NAMALWA (cell line): ENCODE measurements around the gene RSPH10B.
A peak's percentile ranks its signal among the peaks of the same experiment; 100 is the strongest.
"Not testable (repeated sequence)": the region's sequence is repeated elsewhere in the genome, so short reads cannot be mapped to it uniquely, and the experiment has no call there.

Experiments
- DNase-seq: peaks from one replicate; pipeline ENCODE4 v3.0.0-alpha.2; 2015; ENCODE audit warnings: low spot score

RSPH10B gene

DNA sequence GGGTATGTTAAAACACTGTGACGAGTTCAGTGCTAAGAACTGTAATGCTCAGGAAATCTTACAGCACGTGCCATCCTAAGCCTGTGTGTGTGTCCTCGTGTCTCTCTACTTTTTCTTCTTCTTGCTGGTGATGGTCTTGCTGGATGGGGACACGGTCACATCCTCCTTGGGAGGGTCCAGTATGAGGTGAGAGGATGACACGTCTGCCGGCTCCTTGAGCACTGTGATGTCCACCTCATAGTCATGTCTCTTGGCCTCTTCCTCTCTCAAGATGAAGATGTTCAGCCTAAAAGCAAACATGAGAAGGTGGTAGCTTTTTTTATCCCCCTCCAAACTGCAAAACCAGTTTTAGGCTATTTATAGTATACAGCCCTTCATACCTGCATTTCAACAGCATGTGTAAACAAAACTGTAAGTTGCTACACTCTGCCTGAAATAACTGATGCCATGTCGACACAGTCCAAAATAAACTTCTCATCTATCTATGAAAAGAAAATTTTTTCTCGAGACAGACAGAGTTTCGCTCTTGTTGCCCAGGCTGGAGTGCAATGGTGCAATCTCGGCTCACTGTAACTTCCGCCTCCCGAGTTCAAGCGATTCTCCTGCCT is 44.1 kb downstream of the RSPH10B start:
- DNase-seq: not testable (repeated sequence)

DNA sequence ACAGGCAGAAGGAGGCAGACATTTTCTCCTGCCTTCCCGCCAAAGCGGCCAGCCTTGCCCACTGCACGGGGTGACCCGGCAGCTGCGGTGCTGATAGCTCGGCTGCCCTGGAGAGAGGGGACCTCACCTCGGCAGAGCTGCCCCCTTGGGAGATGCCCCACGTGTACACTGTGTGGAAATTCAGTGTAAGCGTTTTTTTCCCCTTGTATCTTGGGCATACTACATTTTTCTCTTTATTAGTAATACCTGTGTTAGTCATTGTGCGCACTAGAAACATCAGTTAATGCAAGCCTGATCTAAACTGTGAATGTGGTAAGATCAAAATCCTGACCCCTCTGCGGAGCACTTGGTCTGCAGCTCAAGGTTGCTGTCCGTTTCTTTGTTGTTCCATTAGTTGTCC is 45.9 kb downstream of the RSPH10B start:
- DNase-seq: not testable (repeated sequence)

DNA sequence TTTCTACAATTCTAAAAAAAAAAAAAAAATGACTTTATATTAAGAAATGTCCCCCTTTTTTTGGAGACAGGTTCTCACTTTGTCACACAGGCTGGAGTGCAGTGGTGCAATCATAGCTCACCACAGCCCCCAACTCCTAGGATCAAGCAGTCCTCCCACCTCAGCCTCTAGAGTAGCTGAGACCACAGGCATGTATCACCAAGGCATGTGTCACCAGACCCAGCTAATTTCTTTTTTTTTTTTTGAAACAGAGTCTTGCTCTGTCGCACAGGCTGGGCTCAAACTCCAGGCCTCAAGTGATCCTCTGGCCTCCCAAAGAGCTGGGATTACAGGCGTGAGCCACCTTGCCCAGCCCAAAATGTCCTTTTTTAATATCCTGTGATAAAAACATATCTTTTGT is 46.3 kb downstream of the RSPH10B start:
- DNase-seq: not testable (repeated sequence)

DNA sequence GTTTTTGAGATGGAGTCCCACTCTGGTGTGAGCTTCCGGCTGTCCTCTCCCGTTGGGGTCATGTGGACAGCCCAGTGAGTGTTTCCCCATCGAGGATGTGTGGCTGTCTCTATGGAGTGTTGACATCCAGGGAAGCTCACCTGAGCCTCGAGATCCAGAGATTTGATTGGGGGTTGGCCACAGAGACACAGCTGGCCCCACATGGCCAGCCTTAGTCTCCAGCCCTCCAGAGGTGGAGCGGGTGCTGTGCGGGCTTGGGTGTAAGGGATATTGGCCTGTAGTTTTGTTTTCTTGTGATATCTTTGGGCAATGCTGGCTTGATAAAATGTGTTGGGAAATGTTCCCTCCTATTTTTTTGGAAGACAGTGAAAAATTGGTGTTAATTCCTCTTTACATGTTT is 54.0 kb downstream of the RSPH10B start:
- not testable (repeated sequence) for DNase-seq

DNA sequence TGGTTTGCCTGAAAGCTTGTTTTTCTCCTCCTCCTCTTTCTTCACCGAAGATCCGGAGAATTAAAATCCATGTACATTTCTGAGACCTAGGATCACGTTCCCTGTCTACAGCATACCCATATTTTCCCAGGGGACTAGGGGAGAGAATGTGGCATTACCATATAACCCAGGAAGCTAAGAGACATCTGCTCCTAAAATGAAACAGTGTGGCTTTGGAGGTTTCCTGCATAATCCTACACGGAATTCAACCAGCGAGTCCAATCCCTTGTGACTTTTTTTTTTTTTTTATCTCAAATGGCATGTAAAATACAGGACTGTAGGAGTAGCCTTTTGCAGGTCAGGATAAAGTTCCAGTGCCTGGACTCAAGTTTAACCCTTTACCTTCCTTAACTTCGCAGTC is 61.7 kb downstream of the RSPH10B start:
- DNase-seq: not testable (repeated sequence)

DNA sequence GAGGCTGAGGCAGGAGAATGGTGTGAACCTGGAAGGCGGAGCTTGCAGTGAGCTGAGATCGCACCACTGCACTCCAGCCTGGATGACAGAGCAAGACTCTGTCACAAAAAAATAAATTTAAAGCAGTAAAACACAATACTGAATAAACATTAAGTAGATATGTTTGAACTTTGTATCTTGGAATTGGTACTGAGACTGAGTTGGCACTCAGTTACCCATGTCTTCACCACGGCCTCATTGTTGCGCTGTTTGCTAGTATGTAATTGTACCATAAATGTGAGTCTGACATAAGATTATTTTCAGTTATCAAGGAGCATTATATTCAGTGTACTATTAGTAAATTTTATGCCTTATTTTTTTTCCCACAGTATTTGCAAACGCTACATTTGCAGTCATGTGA is 65.8 kb downstream of the RSPH10B start:
- DNase-seq: not testable (repeated sequence)

DNA sequence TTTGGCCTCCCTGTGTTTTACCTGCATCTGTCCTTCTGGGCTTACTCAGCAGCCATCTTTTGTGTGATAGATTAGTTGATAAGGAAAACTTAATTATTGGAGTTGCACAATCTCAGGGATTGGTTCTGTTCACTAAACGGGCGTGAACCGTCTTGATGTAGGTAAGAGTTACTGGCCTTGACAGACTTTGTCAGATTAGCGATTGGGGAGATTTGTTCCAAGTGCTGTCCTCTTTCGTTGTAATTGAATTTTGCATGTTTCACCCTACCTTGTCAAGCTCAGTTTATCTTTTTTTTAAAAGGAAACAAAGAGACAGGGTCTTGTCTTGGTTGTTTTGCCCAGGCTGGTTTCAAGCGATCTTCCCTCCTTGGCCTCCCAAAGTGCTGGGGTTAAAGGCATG is 67.5 kb downstream of the RSPH10B start:
- DNase-seq: not testable (repeated sequence)

DNA sequence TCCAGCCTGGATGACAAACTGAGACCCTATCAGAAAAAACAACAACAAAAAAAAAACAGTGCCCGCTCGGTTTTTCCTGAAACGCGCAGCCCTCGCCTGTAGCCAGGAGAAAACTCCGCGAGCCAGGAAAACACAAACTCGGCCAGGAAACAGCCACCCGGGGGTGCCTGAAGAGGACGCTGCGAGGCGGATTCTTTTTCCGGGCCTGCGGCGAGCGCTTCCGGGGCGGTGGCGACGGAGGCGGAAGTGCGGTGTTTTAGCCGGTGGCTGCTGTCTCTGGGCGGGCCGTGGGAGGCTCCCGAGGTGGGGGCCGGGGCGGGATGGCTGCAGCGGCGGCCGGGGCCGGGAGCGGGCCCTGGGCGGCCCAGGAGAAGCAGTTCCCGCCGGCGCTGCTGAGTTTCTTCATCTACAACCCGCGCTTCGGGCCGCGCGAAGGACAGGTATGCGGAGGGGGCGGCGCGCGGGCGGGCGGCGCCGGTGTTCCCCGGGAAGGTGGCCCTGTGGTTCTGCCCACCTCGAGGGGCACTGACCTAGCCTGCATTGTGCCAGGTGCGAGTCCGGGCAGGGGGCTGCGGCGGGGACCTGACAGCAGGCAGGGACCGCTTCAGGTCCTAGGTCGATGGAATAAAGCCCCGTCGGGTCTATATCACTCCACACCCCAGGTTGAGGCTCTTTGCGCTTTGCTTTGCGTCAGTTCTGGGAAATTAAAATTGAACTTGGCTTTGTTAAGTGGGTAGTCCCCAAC is 71.8 kb downstream of the RSPH10B start, which contains the start of gene CCZ1:
Gene CCZ1 (plus strand): TSS at position 254 of the 745 bp plus-strand sequence. CDS start 67 bp downstream, at position 321.
- DNase-seq: peak; percentile 65

DNA sequence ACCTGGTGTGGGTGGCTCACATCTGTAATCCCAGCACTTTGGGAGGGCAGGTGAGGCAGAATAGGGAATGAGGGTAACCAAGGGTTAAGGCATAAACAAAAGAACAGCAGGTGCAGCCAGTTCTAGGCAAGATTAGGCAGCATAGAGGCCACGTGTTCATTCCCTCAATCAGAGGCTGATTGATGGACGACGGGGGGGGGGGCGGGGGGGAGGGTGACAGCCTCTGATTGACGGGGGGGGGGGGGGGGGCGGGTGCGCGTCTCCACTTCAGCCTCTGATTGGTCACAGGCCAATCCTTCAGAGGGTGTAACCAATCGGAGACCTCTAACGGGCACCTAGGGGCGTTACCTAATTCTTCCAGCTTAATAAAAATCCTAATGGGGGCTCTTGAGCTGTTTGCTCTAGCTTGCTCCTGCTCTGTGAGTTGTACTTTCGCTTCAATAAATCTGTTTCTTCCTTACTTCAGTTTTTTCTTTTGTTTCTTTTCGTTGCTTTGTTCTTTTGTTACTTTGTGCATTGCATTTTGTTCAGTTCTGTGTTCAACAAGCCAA is 73.0 kb downstream of the RSPH10B start:
- DNase-seq: peak; percentile 19

DNA sequence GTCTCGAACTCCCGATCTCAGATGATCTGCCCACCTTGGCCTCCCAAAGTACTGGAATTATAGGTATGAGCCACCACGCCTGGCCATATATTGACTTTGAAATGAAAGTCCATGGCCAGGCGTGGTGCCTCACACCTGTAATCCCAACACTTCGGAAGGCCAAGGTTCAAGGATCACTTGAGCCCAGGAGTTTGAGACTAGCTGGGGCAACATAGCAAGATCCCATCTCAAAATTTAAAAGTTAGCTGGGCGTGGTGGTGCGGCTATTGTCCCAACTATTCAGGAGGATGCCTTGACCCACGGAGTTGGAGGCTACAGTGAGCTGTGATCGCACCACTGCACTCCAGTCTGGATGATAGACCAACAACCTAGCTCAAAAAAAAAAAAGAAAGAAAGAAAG is 78.0 kb downstream of the RSPH10B start:
- DNase-seq: no peak

DNA sequence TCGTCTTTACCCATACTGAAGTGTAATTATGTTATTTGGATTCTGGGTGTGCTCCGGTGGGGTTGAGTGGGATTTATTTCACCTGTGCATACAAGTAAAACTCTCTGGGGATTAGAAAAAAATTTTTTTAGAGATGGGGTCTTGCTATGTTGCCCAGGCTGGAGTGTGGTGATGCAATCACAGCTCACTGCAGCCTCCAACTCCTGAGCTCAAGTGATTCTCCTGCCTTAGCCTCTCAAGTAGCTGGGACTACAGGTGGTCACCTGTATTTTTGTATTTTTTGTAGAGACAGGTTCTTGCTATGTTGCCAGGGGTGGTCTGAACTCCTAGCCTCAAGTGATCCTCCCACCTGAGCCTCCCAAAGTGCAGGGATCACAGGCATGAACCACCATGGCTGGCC is 80.2 kb downstream of the RSPH10B start:
- DNase-seq: not testable (repeated sequence)

DNA sequence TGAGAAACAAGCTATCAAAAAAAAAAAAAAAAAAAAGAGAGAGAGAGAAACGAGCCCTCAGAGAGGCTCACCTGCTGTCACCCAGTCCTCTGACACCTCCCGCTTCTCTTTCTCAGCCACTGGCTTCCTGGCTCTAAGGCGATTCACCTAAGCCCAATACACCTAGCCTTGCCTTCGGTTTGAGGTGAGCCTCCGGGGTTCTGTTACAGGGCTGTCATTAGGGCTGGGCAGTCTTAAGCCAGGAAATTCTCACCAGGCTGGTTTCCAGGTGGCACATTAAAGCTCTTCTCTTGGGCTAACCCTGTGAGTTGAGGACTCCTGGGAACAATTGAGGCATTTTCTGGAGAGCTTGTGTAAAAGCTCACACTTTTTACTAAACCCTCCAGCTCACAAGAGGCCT is 82.5 kb downstream of the RSPH10B start:
- DNase-seq: not testable (repeated sequence)

DNA sequence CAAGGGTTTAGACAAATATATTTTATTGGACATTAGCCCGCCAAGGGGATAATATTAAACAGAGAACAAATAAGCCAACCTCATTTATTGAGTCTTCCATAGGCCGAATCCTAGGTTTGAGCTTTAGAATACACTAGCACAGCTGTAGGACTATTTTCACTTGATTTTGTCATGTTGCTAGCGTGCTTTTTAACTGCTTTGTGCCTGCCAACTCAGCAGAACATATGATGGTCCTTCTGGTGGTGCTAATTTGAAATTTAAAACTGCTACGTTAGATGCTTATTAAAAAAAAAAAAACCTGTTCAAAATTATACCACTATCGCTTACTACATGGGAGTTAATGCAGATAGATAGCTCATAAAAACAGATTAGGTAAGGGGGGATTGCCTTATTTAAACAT is 86.1 kb downstream of the RSPH10B start:
- not testable (repeated sequence) for DNase-seq

DNA sequence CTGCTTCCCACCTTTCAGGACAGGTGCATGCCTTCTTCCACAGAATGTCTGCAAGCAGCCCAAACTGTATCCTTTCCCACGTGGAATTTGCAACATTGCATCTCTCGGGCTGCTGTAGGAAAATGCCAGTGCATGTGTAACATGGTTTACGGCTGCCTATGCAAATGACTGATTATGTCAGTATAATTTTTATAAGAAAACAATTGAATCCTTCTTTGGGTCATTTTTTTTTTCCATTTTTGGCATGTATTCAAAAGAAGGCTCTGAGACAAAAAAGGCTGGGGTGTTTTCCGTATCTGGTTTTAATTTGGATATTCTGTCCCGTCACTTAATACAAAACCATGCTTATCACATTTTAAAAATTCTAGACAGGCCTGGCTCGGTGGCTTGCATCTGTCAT is 90.4 kb downstream of the RSPH10B start:
- DNase-seq: not testable (repeated sequence)

DNA sequence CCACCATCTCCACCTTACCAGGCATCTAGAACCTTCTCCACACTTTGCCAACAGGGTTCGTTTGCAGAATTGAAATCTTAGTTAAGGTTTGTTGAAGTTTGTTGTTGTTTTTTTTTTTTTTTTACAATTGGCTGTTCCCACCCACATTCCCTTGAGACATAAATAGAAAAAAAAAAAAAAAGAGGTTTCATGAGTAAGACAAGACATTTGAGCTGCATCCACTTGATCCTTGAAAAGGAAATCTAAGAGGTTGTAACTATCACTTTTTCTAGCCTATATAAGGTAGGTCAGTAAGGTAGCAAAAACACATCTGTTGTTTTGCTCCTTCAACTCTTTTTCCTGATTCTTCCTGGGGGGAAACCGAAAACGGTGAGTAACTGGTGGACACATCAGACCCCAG is 90.9 kb downstream of the RSPH10B start:
- not testable (repeated sequence) for DNase-seq
